Fibroblast of gingiva (primary cell): ENCODE data around the gene LRRIQ3.
"Not testable (repeated sequence)": the region's sequence is repeated elsewhere in the genome, so short reads cannot be mapped to it uniquely, and the experiment has no call there.

ENCODE experiments used
- DNase-seq: peaks from one replicate; pipeline ENCODE4 v3.0.0-alpha.2; 2011; ENCODE audit warnings: low read depth

The LRRIQ3 gene, protein sequence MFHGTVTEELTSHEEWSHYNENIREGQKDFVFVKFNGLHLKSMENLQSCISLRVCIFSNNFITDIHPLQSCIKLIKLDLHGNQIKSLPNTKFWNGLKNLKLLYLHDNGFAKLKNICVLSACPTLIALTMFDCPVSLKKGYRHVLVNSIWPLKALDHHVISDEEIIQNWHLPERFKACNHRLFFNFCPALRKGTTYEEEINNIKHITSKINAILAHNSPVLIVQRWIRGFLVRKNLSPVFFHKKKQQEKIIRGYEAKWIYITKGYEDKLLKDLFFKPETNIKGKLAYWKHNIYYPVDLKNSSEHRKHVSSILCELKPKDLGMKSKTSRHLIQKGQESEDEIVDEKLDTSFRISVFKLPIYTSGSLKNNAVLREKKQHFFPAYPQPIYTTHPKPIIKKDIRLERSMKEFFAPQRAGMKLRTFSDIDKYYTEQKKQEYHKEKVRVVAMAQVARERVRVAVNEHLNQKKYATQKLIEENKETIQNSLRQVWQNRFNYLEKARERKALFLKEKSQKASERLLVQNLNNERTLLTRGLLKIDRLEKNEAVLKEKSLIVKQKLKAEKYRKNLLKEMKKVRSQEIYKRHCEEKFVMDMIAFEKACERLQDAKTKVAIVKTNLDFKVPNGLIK

DNA sequence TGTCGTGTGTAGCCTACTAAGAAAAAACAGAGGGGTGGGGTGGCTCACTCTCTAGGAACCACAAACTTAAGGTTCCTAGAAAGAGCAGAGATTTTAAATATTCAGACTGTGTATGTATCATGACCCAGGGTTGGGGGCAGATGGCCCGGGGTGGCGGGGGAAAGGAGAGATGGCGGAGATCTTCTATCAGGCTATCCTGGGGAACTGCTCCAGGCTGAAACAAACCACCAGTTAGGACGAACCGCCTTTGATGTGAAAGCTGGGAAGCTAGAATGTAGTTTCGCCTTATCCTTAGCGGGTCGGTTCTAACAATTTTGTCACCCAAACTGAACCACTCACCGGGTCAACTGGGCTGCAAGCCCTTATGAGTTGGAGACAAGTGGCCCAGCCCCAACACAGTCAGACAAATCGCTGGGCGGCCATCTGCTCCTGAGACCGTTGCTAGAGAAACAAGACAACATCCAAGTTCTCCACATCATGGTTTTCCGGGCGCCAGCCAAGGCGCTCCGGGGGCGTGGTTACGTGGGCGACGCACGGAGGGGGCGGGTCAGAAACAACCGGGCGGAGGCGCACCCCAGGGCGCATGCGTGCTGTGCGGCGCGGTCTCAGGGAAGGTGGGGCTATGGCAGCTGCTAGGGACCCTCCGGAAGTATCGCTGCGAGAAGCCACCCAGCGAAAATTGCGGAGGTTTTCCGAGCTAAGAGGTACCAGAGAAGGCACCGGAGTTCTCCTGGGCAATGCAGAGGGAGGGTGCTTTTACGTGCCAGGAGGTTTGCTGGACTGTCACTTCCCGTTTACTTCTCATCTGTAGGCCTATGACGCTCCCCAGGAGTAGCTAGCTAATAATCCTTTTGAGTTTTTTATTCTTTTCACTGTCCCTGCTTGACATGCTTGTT is at the start of gene LRRIQ3, which contains the start of gene FPGT:
TSS of gene LRRIQ3 (minus strand) at position 520 of the 896 bp plus-strand sequence. CDS start 14,492 bp downstream, outside the sequence.
TSS of gene FPGT (plus strand) at position 586 of the 896 bp plus-strand sequence. CDS start at position 623, 37 bp downstream.
- DNase-seq: peak; percentile 94

DNA sequence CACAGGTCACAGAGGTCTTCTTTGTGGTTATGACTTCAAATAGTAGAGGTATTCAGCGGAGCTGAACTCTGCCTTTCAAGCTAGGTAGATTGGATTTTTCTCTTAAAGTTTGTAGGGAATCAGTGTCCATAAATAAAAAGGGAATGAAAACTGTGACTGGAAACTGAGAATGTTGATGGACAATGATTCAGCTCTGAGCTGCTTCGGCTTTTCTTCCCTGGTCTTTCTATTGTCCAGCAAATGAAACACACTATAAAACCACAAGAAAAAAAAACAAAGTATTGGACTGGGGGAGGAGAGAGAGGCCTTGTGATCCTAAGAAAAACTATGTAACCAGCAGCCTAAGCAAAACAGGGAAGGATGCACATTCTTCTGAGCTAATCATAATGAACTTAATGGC is 48.3 kb upstream of the LRRIQ3 start:
- no peak for DNase-seq

DNA sequence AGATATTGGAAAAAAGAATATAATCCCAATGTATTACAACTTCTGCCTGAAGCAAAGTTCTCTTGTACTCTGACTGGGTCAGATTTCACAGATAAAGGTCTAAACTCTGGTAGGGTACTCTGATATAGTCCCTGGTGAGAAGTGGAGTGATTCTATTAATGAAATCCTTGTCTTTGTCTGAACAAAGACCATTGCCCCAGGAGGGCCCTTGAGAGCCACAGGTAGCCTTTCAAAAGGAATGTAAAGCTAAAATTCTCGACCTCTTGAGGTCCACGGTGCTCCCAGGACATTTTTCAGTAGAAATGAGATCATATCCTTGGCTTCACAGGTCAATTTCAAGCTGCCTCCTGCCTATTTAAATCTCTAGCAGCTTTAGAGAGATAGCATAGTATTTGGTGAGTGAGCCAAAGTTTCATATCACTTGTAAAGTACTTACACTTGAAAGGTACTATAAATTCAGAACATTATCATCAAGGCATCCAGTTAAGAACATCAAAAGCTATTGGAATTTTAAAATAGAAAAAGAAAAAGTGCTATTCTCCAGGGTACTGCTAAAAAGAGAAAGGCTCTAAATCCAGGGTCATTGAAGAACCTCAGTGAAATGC is 47.3 kb upstream of the LRRIQ3 start:
- no peak for DNase-seq

DNA sequence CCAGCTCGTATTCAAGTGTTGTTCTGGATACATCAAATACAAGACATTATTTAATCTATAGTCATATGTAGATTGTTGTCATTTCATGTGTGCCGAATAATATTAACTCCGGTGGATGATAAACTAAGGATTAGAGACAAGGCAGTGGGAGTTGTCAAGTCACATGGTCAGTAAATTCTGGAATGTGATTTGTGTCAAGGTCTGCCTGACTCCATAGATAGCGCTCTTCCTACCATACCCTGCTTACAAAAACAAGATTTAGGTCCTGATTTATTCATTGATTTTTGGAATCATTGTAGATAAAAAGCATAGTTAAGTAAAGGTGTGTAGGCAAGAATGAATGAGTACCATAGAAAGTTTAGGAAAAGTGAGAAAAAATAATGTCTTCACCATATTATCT is 39.8 kb upstream of the LRRIQ3 start:
- DNase-seq: no peak

DNA sequence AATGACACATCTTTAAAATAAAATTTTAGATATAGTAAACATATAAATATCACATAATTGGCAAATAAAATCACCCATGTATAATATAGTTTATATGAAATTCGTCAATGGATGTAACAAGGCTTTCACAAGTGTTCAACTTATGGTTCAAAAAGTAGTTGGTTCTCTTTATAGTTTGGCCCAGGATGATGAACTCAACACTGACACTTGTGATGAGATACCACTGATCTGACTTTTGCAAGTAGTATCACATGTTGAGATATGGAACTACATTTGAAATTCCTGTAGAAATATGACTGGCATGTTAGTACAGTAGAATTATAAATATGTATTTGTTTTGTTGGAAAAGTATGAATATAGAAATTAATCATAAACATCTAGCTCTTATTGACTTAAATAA is 39.1 kb upstream of the LRRIQ3 start:
- no peak for DNase-seq

DNA sequence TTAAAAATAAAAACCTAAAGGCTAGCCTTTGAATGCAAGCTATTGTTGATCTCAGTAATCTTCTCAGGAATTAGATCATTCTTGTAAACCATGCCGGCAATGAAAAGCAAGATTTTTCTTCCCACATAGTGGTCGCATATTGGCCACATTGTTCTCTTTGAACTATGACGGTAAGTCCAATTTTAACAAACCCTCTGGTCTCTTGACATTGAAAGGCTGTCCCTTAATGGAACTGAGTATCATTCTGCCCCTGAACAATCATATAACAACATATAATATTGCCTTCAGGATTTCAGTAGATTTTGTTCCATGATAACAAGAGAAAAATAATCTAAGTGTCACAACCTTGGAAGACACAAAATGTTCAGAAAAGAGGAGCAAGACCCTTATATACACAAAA is 38.5 kb upstream of the LRRIQ3 start:
- no peak for DNase-seq

DNA sequence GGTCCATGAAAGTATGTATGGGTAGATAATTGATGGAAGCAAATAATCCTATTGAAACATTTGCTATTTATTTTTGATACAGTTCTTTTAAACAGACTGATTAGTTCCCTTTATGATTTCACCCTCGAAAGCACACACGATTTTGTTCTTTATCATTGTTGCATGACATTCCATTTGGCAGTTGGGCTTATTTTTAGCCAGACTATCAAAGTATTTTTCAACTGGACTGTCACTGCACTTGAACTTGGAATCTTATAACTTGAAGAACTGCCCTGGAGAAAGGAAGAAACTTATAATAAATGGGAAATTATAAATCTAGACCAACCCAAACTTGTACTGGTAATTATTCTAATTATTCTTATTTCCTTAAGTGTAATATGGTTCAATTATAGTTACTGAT is 37.2 kb upstream of the LRRIQ3 start, which contains the start of gene TNNI3K:
TSS of gene TNNI3K (plus strand) at position 235 of the 400 bp plus-strand sequence. CDS start at position 300, 65 bp downstream.
- no peak for DNase-seq

DNA sequence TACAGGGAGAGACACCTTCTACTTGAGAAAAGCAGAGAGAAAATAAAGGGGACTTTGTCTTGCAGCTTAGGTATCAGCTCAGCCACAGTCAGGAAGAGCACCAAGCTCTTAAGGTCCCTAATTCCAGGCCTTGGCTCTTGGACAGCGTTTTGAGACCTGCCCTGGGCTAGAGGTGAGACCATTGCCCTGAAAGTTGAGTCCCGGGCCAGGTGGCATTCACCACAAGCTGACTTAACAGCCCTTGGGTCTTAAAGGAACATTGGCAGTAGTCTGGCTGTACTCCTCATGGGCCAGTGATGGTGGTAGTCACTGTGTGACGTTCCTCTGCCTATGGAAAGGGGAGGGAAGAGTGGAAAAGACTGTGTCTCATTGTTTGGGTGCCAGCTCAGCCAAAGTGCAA is 25.5 kb upstream of the LRRIQ3 start:
- no peak for DNase-seq

DNA sequence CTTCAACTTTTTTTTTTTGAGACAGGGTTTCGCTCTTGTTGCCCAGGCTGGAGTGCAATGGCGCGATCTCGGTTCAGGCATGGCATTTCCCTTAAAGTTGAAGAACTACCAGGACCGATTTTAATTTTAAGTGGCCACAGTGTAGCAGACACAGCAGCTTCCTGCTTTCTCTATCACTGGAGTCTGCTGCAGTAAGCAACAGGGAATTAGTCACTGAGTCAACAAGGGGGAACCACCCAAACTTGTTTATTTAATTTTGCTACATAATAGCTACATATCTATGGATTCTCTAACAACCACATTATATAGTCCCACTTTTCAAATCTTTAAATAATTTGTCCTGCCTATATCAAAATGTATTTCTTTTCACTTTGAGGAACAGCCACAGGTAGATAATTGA is 24.7 kb upstream of the LRRIQ3 start:
- DNase-seq: no peak

DNA sequence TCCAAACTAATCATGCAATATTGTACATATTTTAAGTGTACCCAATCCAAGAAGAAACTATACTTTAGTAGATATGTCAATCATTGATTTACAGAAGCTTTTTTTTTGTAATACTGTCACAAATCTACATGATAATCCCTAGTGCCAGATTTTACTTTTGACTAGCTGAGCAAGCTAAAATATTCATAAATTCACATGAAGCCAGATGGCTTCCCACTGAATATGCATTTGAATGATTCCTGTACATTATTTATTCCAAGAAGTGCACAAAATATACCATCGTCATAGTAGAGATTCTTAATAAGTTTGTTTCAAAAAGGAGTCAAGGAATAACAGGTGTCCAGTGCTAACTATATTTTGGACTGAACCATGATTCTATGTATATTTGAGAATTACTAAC is 17.3 kb upstream of the LRRIQ3 start:
- no peak for DNase-seq

DNA sequence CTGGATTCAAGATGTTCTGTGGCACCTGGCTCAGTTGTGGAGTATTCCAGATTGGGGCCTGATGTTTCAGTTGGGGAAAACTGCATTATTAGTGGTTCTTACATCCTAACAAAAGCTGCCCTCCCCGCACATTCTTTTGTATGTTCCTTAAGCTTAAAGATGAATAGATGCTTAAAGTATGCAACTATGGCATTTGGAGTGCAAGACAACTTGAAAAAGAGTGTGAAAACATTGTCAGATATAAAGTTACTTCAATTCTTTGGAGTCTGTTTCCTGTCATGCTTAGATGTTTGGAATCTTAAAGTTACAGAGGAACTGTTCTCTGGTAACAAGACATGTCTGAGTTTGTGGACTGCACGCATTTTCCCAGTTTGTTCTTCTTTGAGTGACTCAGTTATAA is 7.3 kb upstream of the LRRIQ3 start:
- DNase-seq: no peak

DNA sequence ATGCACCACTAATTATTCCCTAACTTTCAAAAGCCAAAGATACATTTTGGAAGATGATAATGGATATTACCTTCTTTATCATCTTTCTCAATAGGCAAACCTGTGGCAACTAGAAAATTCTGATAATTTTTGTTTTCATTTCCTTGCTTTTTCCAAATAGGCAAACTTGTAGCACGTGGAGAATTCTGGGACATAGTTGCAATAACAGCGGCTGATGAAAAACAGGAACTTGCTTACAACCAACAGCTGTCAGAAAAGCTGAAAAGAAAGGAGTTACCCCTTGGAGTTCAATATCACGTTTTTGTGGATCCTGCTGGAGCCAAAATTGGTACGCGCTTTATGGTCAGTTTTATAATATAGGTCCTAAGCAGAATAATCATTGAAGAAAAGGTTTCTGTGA is 1.5 kb upstream of the LRRIQ3 start:
- no peak for DNase-seq

DNA sequence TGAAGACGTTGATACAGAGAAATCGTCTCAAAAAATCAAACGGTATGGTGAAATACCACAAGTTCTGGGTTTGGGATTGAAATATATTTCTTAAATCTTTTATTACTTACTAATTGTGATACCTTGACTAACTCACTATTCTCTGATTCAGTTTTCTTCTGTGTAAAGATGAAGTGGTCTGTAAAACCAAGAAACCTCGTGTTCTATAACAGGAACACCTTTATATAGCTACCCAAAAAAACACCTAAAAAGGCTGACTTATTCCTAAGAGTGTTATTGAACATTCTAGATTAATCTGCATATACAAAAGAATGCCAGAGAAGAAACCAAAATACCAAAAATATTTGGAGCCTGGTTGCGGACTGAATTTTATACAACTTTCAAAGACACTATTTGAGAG is 721 bp downstream of the LRRIQ3 start:
- DNase-seq: no peak

DNA sequence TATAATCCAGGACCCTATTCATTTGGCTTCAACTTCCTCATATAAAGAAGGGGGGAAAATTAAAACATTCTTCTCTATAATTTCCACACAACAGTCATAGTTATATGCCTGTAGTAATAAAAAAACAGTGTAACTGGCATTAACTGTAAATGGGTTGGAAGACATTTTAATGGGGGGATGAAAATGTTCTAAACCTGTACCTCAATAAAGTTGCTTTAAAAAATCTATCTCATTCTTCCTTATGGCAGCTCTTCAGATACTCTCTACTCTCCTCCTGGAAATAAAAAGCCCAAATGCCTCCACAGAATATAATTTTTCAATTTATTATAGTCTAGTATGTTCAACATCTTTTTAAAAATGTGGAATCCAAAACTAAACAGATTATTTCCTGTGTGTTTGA is 2.6 kb downstream of the LRRIQ3 start:
- no peak for DNase-seq

DNA sequence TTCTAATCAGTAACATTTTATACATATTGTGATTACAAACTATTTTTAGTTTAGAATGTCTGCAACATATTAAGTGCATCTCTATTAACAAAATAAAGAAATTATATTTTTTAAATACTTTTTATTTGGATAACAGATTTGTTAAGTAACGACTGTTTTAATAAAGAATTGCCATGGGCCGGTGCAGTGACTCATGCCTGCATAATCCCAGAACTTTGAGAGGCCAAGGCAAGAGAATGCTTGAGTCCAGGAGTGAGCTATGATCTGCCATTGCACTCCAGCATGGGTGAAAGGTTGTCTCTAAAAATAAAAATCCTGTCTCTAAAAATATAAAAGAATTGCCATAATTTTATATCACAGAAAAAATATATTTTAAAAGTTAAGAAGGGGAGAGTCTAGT is 4.1 kb downstream of the LRRIQ3 start:
- peak; percentile 44 for DNase-seq

DNA sequence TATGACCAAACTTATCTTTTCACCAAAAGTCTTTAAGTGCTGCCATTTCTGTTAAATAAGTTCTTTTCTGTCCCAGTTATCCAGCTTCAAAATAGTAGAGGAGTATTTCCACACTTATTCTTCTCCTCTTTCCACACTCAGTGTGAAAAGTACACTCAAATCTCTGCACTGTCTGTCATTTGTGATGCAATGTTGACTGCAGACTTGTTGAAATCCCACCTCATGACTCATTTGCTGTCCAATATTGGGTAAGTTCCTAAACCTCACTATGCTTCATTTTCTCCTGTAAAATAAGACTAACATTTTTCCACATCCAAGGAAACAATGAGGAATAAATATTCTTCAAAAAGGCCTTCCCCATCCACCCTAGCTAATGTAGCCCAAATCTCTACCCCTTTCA is 17.5 kb downstream of the LRRIQ3 start:
- DNase-seq: peak; percentile 53

DNA sequence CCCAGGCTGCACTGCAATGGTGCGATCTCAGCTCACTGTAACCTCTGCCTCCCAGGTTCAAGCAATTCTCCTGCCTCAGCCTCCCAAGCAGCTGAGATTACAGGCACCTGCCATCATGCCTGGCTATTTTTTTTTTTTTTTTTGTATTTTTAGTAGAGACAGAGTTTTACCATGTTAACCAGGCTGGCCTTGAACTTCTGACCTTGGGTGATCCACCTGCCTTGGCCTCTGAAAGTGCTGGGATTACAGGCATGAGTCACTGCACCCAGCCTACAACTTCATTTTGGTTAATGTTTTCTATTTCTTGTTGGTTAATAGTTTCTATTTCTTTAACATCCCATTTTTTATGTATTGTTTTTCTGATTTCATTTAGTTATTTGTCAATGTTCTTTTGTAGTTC is 23.6 kb downstream of the LRRIQ3 start:
- DNase-seq: not testable (repeated sequence)

DNA sequence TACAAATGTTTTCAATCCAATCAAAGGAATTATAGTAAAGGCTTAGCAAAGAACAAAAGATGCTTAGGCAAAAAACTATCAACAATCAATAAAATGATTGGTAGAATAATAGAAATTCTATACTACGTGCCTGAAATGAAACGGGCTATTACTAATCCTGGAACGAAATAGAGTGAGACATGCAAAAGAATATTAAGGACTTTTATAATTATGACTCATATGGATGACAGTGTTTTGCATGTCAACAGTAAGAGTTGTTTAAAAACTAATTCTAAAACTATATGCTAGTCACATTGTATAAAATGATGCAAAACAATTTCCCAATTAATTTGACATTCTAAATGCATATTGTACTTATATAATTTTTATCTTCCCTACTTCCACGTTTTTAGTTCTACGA is 35.6 kb downstream of the LRRIQ3 start:
- DNase-seq: peak; percentile 2

DNA sequence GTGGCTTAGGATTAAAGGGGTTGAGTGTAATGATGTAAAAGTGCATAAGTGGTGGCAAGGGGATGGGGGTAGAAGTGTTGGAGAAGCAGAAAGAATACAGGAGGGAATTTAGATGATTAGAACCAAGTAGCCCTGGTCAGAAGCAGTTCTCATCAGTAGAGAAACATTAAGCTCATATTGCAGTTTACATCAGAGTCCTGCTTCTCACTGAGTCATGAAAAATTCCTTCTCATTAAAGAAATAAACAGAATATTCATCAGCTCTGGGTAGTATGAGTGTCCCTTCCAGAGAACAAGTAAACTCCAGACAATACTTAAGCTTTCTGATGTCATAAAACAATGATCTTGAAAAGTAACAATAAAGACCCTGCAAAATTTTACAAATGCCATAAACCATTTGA is 36.5 kb downstream of the LRRIQ3 start:
- peak; percentile 48 for DNase-seq

DNA sequence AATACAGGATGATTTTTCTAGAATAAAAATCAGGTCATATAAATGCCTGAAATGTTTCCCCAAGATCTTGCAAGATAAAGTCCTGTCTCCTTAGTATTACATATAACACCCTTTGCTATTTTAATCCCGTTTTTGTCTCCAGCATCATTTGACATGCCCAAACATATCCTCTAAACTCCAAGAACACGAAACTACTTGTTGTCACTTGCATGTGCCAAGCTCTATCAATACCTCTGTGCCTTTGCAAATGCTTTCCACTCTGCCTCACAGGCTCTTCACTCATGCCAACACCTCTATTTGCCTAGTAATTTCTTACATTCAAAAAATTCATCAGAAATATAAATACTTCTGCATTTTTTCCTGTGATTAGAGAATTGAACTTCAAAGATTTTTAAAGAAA is 37.9 kb downstream of the LRRIQ3 start:
- DNase-seq: no peak

DNA sequence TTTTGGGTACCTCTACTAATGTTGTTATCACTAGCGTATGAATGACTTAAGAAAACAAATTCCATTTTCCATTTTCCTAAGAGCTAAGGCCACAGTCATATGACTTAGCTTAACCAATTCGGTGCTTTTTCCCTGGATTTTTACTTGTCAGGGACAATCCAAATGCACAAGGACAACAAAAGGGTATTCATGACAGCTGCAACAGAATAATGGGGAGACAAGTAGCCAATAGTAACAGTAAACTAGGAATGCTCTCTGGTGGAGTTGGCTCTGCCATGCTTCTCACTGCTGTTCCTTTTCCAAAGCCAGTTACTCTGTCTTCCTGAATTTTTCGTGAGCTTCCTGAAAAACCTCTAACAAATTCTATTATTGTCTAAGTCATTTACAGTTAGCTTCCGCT is 52.9 kb downstream of the LRRIQ3 start:
- no peak for DNase-seq

DNA sequence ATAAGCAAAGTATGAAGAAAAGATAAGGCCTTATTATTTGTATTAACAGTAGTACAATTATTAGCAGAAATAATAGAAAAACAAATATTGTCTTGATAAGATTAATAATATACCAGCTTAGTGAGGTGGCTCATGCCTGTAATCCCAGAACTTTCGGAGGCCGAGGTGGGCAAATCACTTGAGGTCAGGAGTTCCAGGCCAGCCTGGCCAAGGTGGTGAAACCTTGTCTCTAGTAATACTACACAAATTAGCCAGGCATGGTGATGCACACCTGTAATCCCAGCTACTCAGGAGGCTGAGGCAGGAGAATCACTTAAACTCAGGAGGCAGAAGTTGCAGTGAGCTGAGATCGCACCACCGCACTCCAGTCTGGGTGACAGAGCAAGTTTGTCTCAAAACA is 80.6 kb downstream of the LRRIQ3 start:
- not testable (repeated sequence) for DNase-seq
